KG1 (cell line): ENCODE data around the gene EGF.
"Not testable (repeated sequence)": the region's sequence is repeated elsewhere in the genome, so short reads cannot be mapped to it uniquely, and the experiment has no call there.

Source experiments
- DNase-seq: peaks from one replicate; lab custom pipeline; 2025; lab: John Stamatoyannopoulos, UW

Gene EGF

DNA sequence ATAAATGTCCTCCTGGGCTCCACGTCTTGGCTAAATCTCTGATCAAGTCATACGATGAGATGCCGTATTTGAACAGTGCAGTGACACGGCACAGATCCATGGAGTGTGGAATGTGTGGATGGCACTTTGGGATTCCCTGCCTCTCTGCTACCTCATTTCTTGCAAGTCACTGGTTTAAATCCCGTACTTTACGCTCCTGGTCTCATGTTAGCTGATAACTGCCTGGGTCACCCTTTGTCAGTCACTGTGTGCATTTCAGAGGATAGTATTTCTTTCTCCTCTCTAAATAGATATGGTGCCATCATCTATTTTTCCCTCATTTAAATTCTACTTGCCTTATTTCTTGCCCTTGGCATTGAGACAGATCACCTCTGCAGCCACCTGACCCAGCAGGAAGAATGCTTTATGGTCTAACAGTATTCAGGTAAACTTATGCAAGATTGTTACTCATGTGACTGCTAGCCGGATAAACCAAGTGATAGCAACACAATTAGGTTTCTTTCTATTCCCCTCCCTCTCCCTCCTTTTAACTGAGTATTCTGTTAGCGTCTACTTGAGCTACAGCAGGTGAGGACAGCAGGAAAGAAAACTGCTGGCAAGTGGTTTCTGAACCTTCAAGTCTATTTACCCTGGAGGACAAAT is 2.8 kb downstream of the EGF start:
- DNase-seq: no peak

DNA sequence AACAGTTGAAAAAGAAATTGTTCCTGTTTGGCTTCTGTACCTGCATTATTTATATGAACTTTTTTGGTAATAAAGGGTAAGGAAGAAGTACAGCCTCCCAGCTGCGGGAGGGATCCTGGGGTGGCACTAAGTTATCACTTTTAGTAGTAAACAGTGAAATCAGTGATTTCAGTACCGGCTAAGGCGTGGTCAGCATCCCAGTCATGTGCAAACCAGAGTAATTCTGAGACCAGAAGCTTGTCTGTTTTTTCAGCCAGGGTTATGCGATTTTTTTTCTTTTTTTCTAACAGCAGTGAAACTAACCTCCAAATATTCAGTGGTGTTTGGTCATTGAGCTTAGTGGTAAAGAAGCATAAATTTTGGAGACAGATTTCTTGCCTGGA is 3.3 kb downstream of the EGF start:
- no peak for DNase-seq

- DNase-seq: no peak
Observed at GRCh38 chr4:109921384-109921808, 8.7 kb downstream of the EGF start.

DNA sequence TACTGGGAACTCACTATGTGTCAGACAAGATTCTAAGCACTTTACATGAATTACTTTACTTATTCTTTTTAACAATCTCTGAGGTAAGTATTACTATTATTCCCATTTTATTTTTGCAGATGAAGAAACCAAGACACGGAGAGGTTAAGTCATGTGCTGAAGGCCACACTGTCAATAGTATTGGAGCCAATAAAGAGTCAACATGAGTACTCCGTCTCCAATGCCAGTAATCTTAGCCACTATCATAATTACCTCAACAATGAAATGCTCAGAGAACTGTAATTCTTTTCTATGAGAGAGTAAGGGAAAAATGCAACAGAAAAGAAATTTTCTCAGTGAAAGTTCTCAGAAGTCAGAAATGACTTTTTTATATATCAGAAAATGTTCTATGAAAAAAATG is 12.7 kb downstream of the EGF start:
- DNase-seq: no peak

DNA sequence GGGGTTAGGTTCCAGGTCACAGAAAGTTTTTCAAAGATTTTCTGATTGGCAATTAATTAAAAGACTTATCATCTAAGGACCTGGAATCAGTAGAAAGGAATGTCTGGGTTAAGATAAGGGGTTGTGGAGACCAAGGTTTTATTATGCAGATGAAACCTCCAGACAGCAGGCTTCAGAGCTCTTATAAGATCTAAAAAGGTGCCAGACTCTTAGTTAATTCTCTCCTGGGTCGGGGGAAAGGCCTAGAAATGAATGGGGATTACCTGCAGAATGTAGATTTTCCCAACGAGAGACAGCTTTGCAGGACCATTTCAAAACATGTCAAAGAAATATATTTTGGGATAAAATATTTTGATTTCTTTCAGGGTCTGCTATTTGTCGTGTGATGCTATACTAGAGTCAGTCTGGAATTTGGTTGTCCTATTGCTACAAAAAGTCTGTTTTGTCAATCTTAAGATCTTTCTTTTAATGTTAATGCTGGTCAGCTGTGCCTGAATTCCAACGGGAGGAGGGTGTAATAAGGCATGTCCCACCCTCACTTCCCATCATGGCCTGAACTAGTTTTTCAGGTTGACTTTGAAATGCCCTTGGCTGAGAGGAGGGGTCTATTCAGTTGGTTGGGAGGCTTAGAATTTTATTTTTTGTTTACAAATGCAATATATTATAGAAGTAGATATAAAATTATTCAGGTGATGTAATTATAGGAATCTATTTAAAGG is 15.8 kb downstream of the EGF start:
- DNase-seq: no peak

DNA sequence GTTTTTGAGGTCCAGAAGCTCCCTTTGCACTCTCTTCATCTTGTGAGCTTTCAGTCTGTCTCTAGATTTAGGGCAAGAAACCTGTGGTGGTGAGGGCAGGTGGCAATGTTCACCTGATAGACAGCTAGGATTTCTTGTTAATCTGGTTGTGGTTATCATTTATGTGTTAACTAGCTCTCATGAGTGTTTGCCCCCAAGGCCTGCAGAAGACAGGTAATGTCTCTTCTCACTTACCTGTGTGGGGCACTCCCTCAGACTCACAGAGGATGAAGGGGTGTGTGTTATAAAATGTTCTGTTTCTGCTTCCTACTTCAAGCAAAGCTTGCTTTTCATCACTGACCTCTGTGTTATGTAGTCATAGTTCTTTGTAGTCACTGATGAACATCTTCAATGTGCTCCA is 17.8 kb downstream of the EGF start:
- no peak for DNase-seq

DNA sequence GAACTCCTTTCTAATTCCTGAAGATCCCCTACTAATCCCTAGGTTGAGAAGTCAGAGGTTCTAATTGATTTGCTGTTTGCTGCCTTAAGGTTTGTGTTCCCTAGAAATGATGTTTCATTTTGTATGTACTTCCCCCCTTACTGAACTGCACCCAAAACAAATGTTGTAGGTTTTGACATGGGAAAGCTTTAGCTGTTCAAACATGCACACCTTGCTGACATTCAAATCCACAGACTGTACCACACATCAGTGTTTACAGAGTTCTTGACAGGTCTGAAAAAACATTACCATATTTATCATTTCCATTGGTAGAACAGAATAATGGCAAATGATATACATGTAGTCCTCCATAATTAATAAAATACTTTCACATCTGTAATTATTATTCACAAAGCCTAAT is 18.2 kb downstream of the EGF start:
- no peak for DNase-seq

GRCh38 chr4:109931318-109931717 is 18.6 kb downstream of the EGF start:
- DNase-seq: no peak

DNA sequence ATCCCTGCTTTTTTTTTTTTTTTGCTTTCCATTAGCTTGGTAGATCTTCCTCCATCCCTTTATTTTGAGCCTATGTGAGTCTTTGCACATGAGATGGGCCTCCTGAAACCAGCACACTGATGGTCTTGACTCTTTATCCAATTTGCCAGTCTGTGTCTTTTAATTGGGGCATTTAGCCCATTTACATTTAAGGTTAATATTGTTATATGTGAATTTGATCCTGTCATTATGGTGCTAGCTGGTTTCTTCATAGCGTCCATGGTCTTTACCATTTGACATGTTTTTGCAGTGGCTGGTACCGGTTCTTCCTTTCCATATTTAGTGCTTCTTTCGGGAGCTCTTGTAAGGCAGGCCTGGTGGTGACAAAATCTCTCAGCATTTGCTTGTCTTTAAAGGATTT is 24.7 kb downstream of the EGF start:
- not testable (repeated sequence) for DNase-seq

DNA sequence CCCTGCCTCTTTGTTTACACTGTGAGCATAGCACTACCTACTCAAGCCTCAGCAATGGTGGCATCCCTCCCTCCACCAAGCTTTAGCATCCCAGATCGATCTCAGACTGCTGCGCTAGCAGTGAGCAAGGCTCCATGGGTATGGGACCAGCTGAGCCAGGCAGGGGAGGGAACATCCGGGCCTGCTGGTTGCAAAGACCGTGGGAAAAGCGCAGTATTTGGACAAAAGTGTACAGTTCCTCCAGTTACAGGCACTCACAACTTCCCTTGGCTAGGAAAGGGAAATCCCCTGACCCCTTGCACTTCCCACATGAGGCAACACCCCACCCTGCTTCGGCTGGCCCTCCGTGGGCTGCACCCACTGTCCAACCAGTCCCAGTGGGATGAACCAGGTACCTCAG is 26.5 kb downstream of the EGF start:
- DNase-seq: no peak

- DNase-seq: no peak
Observed at GRCh38 chr4:109942292-109942926, 29.7 kb downstream of the EGF start.

- no peak for DNase-seq
Observed at GRCh38 chr4:109943745-109944144, 31.1 kb downstream of the EGF start.

DNA sequence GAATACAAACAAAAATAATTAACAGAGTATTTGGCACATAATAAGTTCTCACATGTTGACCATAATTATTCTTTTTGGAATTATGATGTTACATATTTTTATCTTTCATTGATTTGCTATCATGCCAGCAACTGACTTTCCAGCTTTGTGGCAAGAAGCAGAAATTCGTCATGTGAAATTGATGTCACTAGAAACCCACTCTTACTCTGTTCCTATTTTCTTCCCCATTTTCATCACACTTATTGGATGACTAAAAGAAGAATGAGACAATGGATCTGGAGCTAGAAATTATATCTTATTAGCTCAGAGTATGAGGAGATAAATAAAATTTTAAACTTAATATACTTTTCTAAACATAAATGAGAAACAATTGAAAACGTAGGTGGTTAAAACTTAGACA is 31.9 kb downstream of the EGF start:
- no peak for DNase-seq

DNA sequence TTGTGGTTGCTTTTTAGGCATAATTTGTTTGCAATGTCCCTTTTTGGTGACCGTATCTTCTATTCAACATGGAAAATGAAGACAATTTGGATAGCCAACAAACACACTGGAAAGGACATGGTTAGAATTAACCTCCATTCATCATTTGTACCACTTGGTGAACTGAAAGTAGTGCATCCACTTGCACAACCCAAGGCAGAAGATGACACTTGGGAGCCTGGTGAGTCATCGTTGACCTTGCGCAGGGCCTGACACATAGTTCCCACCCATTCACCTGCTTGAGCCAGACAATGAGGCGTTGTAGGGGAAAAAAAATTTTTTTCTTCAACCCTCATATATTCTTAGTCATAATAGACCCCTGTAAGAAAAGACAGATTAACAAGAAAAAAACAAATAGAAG is 32.4 kb downstream of the EGF start:
- DNase-seq: no peak

DNA sequence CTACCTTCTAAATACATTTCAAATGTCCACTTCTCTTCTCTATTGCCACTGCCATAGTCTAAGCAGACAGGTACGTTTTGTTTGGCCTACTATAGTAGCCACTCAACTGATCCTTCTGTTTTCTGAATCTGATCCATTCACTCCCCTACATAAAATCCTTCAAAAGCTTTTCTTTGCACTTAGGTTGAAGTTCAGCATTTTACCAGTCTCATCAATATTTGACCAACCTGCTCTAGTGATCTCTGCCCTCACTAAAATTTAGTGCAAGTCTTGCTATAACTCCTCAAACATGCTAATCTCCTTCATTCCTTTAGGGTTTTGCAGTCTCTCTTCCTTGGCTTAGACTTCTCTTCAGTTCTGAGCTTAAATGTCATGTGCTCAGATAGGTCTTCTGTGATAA is 33.4 kb downstream of the EGF start:
- DNase-seq: no peak

- no peak for DNase-seq
Observed at GRCh38 chr4:109947457-109947856, 34.8 kb downstream of the EGF start.

DNA sequence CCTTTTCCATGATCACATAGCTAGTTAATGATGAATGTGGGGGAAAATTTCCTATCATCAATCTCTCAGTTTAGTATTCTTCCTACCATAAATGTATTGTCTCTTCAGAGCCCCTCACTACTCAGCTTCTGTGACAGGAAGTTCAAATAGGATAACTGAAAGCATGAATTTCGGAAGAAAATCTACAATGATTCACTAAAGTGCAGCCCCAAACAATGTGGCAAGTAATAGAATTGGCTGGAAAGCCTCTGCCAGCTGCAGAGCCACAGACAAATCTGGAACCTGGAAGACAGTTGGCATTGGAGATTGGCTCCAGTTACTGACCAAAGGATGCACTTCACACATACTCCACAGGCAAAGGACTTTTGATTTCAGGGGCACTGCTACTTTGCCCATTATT is 35.2 kb downstream of the EGF start:
- no peak for DNase-seq

DNA sequence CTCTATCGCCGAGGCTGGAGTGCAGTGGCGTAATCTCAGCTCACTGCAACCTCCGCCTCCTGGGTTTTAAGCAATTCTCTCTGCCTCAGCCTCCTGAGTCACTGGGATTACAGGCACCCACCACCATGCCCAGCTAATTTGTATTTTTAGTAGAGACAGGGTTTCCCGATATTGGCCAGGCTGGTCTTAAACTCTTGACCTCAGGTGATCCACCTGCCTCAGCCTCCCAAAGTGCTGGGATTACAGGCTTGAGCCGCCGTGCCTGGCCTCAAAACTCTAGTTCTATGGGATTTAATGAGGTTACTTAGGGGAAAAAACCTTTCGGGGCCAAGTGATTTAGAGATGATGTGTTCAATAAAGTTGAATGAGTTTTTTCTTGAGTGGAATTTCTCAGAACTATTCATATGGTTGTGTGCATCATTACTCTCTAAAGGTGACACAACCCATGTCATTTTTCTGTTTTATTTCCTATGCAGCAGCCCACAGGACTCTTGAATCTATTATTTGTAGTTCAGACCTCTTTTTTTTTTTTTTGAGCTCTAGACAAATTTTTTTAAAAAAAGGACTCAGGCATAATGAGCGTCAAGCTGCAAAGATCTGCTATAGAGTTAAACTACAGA is 36.5 kb downstream of the EGF start:
- DNase-seq: not testable (repeated sequence)

DNA sequence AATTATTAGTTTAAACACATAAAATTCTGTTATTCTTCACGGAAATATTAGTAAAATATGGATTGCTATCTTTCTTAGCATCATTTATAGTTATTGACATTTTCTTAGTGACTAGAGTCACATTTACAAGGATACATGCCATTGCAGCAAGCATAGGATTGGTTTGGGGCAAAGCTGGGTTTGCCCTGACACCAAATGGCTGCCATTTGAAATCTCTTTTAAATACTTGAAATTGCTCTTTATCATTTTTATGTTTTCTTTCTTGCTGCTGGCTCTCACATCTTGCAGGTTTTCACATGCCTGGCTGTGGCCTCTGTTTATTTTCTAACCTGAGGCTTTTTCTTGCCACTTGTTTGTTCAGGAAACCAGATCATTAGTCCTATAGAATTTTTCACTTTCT is 39.9 kb downstream of the EGF start:
- DNase-seq: no peak

- DNase-seq: no peak
Observed at GRCh38 chr4:109953556-109953955, 40.9 kb downstream of the EGF start.

- DNase-seq: no peak
Observed at GRCh38 chr4:109955146-109955545, 42.5 kb downstream of the EGF start.

GRCh38 chr4:109957227-109957626 is 44.5 kb downstream of the EGF start:
- DNase-seq: no peak

- DNase-seq: no peak
Observed at GRCh38 chr4:109959195-109959594, 46.5 kb downstream of the EGF start.
